Thymus (tissue), 11 donors: ENCODE measurements around the gene MARCHF5. TPM values are rescaled to one million over a fixed set of nuclear protein-coding genes. Genes with fewer than 3 reads are reported as not detected.

ENCODE experiments used
- DNase-seq, 9 donors: peaks; one replicate each; pipeline ENCODE4 v3.0.0-alpha.2; 2013; ENCODE audit warnings: low spot score in 9 of 9, low read depth in 6 of 9, missing footprints in 1 of 9
- H3K27ac ChIP-seq, 2 donors: one replicate each; pipeline ENCODE4 v1.5.1; 2013; ENCODE audit warnings: control low read depth in 1 of 2, low read depth in 1 of 2, low read length in 1 of 2, mild to moderate bottlenecking in 1 of 2, moderate library complexity in 1 of 2
- H3K27me3 ChIP-seq, 2 donors: one replicate each; pipeline ENCODE4 v1.5.1; 2013; ENCODE audit warnings: low read length in 1 of 2; ENCODE audit not compliant: control insufficient read depth in 2 of 2, insufficient read depth in 1 of 2
- H3K36me3 ChIP-seq, 2 donors: one replicate each; pipeline ENCODE4 v1.5.1; 2013; ENCODE audit warnings: low read length in 1 of 2, mild to moderate bottlenecking in 1 of 2, moderate library complexity in 1 of 2; ENCODE audit not compliant: control insufficient read depth in 2 of 2, insufficient read depth in 2 of 2
- H3K4me1 ChIP-seq, 2 donors: one replicate each; pipeline ENCODE4 v1.5.1; 2013; ENCODE audit warnings: low read length in 2 of 2; ENCODE audit not compliant: control insufficient read depth in 2 of 2, insufficient read depth in 2 of 2
- H3K4me3 ChIP-seq, 2 donors: one replicate each; pipeline ENCODE4 v1.5.1; 2013; ENCODE audit warnings: low read length in 2 of 2, control low read depth in 1 of 2, mild to moderate bottlenecking in 1 of 2
- H3K9me3 ChIP-seq, 2 donors: one replicate each; pipeline ENCODE4 v1.5.1; 2013; ENCODE audit warnings: low read length in 1 of 2, mild to moderate bottlenecking in 1 of 2; ENCODE audit not compliant: control insufficient read depth in 2 of 2, insufficient read depth in 1 of 2
- WGBS: extraction: QIAGEN DNeasy Blood & Tissue Kit; methylation state at CpG from one replicate; pipeline ENCODE4 v1.1.7; 2013; 5-methylcytosine and 5-hydroxymethylcytosine counted together
- polyA plus RNA-seq: library from polyadenylated mRNA; stranded (reverse); fragments of 200-250 nt; gene quantifications from one replicate; pipeline ENCODE4 v1.2.3, GENCODE V29; 2013
- total RNA-seq: library from RNA; stranded (reverse); fragments of 120-200 nt; gene quantifications from one replicate; pipeline ENCODE4 v1.2.4, GENCODE V29; 2013
- donor health status: healthy.

MARCHF5 gene
- total and polyA plus RNA-seq, 2 donors = 10.1 to 22.9 TPM

DNA sequence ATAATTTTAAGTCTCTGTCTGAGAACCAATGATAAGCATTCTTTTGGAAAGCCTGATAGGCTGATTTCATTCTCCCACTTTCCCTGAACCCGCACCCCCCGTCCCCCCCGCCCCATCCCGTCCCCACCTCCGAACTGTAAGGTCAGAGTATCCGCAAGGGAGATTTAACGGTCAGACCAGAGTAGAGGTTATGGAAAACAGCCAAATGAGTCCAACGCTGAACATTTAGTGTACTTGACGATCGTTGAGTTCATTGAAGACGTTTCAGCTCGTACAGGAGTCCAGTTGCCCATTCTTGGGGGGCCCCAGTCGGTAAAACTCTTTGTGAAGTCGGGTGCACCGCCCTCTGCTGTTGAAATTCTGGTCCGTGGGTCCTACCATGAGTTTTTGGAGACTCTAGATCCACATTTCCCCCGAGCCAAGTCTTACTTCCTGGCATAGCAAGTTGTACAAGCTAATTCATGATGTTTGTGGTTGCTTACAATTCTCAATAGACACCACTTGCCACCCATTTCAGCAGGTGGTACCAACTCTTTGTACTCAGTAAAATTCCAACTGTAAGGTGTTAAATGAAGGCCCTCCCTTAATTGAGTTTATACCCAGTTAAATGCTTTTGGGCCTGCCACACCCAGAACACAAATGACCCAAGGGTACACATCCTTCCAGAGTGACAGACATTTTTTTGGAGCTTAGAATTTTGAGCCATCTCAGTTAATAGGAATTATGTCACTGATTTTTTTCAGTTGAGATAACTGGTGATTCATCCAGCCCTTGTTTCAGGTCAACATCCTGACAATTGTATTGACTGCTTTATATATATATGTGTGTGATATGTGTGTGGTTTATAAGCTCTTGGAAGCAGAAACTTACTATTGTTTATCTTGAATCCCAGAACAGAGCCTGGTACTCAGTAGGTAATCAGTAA is 1.2 kb downstream of the MARCHF5 start:
- Histone ChIP-seq H3K27me3 (peaks cover 0 to 9% of the 10 kb centered on the region in 2 donors), H3K36me3 (peaks cover 5 to 6% of the 10 kb centered on the region in 2 donors), H3K4me3 (peak overlapping the region; percentile 98), H3K27ac (peak overlapping the region; percentile 83 to 91), H3K9me3 (no peaks in the 10 kb centered on the region), H3K4me1 (peaks cover 0 to 13% of the 10 kb centered on the region in 2 donors)
- DNase-seq = peak in 6 of 9 donors; percentile 29 to 81 (median 58)
- under 1% methylated on average over 17 of the region's 17 CpGs for WGBS

DNA sequence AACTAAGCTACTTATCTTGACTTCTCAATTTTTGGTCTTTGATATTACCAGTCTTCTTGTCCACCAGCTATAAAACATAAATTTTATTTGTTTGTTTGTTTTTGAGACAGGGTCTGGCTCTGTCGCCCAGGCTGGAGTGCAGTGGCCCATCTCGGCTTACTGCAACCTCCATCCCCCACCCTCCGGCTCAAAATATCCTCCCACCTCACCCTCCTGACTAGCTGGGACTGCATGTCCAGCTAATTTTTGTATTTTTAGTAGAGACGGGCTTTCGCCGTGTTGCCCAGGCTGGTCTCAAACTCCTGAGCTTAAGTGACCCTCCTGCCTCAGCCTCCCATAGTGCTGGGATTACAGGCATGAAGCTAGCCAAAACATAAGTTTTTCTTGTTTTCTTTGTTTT is 7.5 kb downstream of the MARCHF5 start:
- Histone ChIP-seq H3K9me3 (no peaks in the 10 kb centered on the region), H3K36me3 (peaks cover 0 to 13% of the 10 kb centered on the region in 2 donors), H3K4me3 (no peak overlapping the region), H3K27ac (no peak overlapping the region), H3K27me3 (no peaks in the 10 kb centered on the region), H3K4me1 (no peaks in the 10 kb centered on the region)
- WGBS = 96% methylated on average over 6 of the region's 6 CpGs
- no peak for DNase-seq

DNA sequence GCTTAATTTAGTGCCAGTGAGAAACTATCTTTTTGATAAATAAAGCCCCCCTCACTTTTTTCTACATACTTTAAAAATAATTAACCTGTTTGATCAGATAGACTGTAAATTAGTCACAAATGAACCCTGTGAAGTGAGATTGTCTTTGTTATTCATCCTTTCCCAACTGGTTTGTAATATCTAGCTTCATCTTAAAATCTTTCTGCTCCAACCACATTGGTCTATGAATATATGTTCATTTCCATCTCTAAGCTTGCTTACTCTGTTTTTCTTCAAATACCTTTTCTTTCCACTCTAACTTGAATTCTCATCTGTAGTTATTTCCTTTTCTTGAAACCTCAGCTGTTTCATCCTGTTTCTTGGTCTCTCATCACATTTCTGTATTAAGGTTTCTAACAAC is 12.1 kb downstream of the MARCHF5 start:
- Histone ChIP-seq H3K36me3 (peaks cover 0 to 13% of the 10 kb centered on the region in 2 donors), H3K27ac (no peak overlapping the region), H3K4me3 (no peak overlapping the region), H3K9me3 (no peaks in the 10 kb centered on the region), H3K27me3 (no peaks in the 10 kb centered on the region), H3K4me1 (no peaks in the 10 kb centered on the region)
- DNase-seq = no peak

DNA sequence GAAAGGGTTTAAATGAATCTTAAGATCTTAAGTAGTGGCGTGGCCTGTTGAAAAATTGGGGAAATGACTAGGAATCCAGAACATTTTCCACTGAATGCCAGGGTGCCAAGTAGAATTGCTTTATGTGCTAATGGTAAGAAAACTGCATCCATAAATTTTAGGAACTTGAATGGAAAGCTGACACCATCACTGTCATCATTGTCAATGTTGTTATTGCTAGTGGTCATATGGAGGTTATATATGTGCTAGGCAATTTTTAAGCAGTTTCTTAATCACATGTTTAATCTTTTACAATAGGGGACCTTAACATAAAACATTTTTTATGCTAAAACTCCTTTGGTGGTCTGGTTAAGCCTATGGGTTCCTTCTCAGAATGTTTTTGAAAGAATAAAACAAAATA is 13.1 kb downstream of the MARCHF5 start:
- Histone ChIP-seq H3K9me3 (no peaks in the 10 kb centered on the region), H3K4me1 (no peaks in the 10 kb centered on the region), H3K36me3 (peaks cover 0 to 13% of the 10 kb centered on the region in 2 donors), H3K4me3 (no peak overlapping the region), H3K27ac (no peak overlapping the region), H3K27me3 (no peaks in the 10 kb centered on the region)
- 98% methylated on average over 1 of the region's 1 CpG for WGBS
- DNase-seq = no peak

DNA sequence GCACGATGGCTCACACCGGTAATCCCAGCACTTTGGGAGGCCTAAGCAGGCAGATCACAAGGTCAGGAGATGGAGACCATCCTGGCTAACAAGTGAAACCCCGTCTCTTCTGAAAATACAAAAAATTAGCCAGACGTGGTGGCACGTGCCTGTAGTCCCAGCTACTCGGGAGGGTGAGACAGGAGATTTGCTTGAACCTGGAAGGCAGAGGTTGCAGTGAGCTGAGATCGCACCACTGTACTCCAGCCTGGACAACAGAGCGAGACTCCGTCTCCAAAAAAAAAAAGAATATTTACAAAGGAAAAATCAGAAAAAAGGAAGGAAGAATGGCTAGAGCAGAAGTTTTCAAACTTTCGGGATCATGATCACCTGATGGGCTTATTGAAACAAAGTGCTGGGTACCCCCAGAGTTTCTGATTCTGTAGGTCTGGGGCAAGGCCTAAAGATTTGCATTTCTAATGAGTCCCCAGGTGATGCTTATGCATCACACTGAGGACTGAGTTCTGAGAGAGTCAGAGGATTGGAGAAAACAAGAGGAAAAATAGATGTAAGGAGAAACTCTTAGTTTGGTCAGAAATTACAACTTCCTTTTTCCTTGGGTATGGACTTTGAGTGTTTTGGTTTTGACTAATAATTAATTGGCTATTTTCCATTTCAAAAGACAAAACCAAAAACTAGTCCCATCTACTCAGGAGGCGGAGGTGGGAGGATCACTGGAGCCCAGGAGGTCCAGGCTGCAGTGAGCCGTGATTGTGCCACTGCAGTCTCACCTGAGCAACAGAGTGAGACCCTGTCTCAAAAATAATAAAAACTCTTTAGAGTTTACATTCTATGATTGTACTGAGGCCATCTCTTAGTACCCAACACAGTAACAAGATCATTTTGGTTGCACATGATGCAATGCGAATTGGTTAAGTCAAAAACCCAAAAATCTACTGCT is 14.4 kb downstream of the MARCHF5 start:
- 97% methylated on average over 13 of the region's 13 CpGs for WGBS
- Histone ChIP-seq H3K36me3 (peaks cover 0 to 5% of the 10 kb centered on the region in 2 donors), H3K27me3 (no peaks in the 10 kb centered on the region)

DNA sequence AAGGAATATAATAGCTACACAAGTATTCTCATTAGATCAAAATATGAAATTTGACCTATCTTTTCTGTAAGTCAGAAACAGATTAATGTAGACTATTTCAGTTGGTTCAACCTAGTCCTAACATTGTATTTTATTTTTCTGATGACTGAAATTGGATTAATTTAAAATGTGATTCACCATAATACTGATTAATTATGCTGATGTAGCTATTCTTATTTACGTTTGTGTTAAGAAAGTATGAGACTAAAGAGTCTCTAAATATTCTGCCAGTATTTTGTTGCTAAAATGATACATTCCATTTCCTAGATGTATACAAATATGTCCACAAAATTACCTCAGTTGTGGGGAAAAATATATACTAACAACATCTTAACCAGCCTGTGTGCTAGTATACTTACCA is 18.3 kb downstream of the MARCHF5 start:
- DNase-seq = no peak
- Histone ChIP-seq H3K4me3 (no peak overlapping the region), H3K27ac (no peak overlapping the region), H3K27me3 (no peaks in the 10 kb centered on the region), H3K4me1 (no peaks in the 10 kb centered on the region), H3K9me3 (no peaks in the 10 kb centered on the region), H3K36me3 (peaks cover 0 to 15% of the 10 kb centered on the region in 2 donors)
- WGBS = 100% methylated on average over 1 of the region's 1 CpG

More for the DNA sequence above, 14.4 kb downstream of the MARCHF5 start:
- no peak for DNase-seq
- H3K4me3 ChIP-seq = no peak overlapping the region
- H3K9me3 ChIP-seq = no peaks in the 10 kb centered on the region
- H3K27ac ChIP-seq = no peak overlapping the region
- H3K4me1 ChIP-seq = no peaks in the 10 kb centered on the region

DNA sequence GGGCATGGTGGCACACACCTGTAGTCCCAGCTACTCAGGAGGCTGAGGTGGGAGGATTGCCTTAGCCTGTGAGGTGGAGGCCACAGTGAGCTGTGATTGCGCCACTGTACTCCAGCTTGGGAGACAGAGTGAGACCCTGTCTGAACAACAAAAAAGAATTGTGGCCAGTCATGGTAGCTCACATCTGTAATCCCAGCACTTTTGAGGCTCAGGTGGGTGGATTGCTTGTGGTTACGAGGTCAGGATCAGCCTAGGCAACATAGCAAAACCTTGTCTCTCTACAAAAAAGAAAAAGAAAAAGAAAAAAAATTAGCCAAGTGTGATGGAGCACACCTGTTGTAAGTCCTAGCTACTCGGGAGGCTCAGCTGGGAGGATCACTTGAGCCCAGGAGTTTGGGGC is 22.8 kb downstream of the MARCHF5 start:
- Histone ChIP-seq H3K4me1 (no peaks in the 10 kb centered on the region), H3K27ac (no peak overlapping the region), H3K27me3 (no peaks in the 10 kb centered on the region), H3K36me3 (peaks cover 13 to 27% of the 10 kb centered on the region in 2 donors), H3K4me3 (no peak overlapping the region), H3K9me3 (no peaks in the 10 kb centered on the region)
- no peak for DNase-seq
- 88% methylated on average over 3 of the region's 3 CpGs for WGBS

DNA sequence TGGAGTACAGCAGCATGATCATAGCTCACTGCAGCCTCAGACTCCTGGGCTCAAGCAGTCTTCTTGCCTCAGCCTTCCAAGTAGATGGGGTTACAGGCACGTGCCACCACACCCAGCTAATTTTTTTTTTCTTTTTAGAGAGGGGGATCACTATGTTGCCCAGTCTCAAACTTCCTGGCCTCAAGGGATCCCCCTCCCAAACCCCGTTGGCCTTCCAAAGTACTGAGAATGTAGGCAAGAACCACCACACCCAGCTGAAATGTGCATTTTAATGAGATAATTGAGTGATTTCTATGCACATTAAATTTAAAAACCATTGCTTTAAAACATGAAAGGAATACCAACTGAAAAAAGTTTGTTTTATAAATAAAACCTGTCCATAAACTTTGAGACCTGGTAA is 25.6 kb downstream of the MARCHF5 start:
- no peak for DNase-seq
- H3K4me3 ChIP-seq = no peak overlapping the region
- no peak overlapping the region for H3K27ac ChIP-seq
- H3K4me1 ChIP-seq = no peaks in the 10 kb centered on the region
- WGBS = 96% methylated on average over 2 of the region's 2 CpGs
- H3K9me3 ChIP-seq = no peaks in the 10 kb centered on the region
- H3K36me3 ChIP-seq = peaks cover 13 to 30% of the 10 kb centered on the region in 2 donors
- H3K27me3 ChIP-seq = no peaks in the 10 kb centered on the region

DNA sequence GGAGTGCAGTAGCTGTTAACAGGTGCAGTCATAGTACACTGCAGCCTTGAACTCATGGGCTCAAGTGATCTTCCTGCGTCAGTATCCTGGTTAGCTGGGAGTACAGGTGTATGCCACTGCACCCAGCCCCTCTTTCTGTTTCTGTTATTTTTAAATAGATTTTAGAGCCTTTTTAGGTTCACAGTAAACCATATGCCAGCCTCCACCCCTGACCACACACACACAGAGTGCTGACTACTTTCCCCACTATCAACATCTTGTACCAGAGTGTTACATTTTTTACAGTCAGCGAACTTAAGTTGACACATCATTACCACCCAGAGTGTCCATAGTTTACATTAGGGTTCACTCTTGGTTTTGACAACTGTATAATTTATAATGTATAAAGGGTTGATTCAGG is 32.1 kb downstream of the MARCHF5 start:
- WGBS = 95% methylated on average over 2 of the region's 2 CpGs
- peaks cover 5 to 7% of the 10 kb centered on the region in 2 donors for H3K36me3 ChIP-seq
- no peaks in the 10 kb centered on the region for H3K9me3 ChIP-seq
- H3K4me1 ChIP-seq = no peaks in the 10 kb centered on the region
- no peak for DNase-seq
- H3K4me3 ChIP-seq = no peak overlapping the region
- H3K27me3 ChIP-seq = no peaks in the 10 kb centered on the region
- H3K27ac ChIP-seq = no peak overlapping the region
